GM21825 (cell line): ENCODE measurements around the gene GPATCH2.
"Not testable (repeated sequence)": the region's sequence is repeated elsewhere in the genome, so short reads cannot be mapped to it uniquely, and the experiment has no call there.

ENCODE experiments used
- ATAC-seq: cut with Tn5 transposase; IDR thresholded peaks from one replicate; pipeline ENCODE4 v1.9.1; 2021; ENCODE audit warnings: mild to moderate bottlenecking, moderate library complexity; ENCODE audit not compliant: unreplicated experiment

GPATCH2 gene

DNA sequence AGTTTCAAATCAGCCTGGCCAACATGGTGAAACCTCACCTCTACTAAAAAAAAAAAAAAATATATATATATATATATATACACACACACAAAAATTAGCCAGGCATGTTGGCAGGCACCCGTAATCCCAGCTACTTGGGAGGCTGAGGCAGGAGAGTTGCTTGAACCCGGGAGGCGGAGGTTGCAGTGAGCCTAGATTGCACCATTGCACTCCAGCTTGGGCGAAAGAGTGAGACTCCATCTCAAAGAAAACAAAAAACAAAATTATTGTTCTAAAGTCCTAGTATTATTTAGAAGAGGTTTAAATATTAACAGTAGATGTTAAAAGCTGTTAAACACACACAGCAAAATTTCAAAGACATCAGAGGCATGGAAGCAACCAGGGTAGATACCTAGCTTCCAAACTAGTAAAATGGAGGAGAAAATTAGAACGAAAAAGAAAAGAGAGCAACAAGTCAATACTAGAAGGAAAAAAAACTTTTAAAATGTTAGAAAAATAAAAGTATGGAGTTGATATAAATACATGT is 46.5 kb downstream of the GPATCH2 start:
- ATAC-seq: not testable (repeated sequence)

DNA sequence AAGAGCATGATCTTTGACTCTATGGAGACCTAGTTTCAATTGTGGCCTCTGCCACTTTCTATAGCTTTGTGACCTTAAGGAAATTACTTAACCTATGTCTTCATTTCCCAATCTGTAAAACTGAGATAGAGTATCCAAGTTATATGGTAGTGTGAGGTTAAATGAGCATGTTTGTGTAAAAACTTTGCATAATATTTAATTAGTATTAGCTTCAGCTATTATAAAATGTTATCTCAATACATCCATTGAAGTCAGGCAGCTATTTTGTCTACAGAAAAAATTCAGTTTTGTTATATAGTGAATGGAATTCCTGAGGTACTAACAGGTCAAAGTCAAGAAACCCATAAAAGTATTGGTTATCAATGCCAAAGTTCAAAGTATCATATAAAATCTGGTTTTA is 53.6 kb downstream of the GPATCH2 start:
- no peak for ATAC-seq

DNA sequence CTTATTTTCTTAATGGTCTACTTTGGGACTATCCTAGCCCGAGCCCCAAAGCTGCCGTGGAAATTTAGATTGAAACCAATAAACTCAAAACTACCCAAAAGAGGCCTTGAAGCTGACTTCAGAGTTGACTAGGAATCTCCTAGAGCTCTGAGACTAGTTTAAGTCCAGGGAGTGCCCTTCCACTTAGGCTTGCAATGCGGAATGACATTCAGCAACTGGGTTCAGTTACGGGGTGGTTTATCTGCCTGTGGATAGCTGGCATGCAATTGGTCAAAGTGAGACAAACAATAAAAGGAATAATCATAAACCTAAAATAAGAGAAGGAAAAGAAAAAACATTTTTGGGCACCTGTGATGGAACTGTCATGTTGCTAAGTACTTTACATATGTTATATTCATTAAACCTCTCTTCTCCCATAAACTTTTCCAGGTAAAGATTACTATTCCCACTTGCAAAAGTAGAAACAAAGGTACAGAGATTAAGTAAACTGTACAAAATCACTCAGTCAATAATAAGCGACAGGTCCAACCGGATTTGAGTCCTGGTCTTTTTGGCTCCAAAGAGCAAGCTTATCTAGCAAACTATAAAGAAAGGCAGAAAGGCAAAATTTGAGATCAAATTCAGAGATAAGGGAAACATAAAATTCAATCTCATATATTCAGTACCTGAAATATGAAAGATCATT is 56.5 kb downstream of the GPATCH2 start:
- ATAC-seq: no peak

DNA sequence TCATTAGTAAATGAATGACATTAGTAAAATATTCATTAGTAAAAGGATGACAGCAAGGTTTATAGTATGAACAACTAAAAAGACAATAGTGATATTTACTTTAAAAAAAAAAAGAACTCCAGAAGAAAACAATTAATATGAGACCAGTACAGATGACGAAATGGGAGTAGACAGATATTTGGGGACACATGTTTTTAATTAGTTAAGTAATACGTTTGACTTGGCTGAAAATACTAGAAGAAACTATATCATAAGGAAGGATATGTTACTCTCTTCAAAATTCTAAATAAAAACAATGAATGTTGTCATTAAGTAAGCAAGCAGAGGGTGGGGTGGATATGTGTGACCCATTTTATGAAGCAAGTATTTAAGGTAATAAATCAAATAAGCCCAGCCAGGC is 61.9 kb downstream of the GPATCH2 start:
- no peak for ATAC-seq

DNA sequence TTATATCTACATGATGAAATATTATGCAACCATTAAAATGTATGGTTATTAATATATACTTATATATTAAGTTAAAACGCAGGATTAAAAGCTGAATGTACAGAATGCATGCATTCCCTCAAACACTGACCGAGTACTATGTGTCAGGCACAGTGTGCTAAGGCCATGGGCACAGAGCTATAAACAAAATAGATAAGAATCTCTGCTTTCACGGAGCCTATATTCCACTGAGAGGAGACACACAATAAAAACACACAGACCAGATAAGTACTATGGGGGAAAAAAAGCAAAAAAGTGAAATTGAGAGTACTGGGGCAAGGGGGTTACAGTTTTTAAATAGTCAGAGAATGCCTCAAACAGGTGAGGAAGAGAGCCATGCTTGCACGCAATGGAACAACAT is 62.7 kb downstream of the GPATCH2 start:
- no peak for ATAC-seq

DNA sequence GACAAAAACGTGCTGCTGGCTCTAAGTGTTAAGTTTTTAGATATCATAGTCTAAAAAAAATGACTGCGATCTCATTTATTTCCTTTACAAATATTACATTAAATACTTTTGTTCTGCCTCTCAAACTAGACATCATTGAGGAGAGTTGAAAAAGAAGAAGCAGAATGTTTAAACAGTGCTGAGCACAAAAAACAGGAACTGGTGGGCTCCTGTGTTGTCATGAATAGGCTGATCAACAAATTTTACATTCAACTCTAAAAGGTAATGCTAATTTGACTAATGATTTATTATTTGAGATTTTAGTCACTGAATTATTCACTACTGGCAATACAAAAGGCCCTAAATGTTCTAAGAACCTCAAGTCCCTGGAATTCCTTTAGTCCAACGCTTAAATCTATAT is 66.1 kb downstream of the GPATCH2 start:
- ATAC-seq: no peak

DNA sequence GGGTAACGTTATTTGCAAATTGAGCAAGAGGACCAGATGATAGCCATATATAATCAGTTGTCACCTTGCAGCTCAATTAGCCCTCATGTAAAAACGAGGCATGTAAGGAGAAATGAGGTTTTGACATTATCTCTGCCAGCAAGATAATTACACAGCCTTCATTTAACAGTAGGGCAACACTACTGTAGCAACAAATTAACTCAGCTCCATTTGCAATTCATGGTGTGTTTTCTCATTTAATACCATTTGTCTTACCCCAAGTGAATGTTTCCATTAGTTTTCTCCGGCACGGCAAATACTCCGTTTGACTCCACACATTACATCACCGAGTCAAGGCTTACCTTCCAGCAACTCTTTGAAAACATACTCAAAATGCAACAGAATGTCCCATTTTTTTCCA is 66.7 kb downstream of the GPATCH2 start:
- no peak for ATAC-seq

DNA sequence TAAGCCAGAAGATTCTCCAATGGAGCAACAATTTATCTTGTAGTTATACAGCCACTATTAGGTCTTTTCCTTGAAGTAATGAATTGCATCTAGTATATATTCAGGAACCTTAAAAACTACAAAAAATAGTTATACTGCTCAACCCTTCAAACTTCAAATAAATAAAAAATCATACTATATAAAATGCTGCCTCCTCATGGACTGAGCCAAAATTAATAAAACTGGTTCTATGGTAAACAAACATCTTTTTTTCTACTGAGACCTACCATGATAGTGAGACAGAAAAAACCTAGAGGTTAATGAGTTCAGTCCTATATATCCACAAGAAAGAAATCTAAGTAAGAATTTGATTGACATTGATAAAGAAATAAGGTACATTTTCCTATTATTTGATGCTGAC is 67.7 kb downstream of the GPATCH2 start:
- no peak for ATAC-seq

DNA sequence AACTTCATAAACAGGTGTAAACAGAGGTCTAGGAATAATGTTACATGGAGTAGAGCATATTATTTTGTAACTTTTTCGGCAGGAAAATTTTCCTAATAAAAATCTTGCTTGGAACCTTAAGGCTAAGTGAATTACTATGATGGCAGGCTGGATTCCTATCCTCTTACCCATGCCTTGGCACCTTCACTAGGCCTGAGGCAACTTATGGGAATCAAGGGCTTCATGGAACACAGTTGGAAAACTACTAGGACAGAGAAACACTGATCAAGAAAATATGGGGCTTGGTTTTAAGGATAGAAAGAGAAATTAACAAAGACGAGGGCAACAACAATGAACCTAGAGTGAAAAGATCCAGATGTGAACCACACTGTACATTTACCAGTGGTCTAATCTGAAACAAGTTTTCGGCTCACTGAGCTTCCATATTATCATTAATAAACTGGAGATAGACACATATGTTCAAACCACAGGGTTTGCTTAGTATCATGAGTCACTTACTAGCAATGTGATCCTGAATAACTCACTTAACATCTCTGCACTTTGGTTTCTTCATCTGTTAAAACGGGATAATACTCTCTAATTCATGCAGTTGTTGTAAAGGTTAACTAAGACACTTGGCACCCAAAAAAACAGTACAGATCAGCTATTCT is 68.5 kb downstream of the GPATCH2 start:
- no peak for ATAC-seq

DNA sequence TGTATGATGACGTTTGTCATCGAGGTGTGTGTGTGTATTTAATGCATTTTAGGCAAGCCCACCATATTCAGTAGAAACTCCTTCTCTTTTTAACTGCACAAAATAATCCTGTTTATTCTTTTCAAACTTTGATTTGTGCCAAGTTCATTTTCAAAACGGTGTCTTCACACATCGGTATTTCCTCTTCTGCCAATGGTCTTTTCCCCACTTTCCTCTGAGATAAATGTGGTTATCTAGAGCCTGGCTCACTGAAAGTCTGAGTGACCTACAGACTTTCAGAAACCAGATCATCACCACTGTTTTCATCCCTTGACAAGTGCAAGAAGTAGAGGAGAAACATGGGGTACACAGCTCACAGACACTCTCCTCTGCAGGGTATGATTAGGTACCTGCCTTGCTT is 69.4 kb downstream of the GPATCH2 start:
- ATAC-seq: no peak

DNA sequence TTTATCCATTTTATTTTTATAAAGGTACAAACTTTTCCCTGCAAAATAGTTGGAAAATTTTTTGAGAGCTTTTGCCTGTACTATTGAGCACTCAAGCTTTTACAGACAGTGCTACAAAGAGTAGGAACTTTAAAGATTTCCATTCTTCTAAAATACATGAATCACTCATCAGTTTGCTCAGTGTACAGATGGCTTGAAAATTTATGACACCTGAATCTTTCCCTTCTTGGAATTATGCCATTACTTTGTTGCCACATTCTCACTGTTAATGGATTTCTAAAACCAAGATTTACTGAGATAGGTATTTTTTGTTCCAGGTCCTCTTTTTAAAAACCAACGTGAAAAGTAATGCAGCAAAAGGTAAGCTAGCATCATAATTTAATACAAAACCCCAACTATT is 76.0 kb downstream of the GPATCH2 start:
- ATAC-seq: no peak

DNA sequence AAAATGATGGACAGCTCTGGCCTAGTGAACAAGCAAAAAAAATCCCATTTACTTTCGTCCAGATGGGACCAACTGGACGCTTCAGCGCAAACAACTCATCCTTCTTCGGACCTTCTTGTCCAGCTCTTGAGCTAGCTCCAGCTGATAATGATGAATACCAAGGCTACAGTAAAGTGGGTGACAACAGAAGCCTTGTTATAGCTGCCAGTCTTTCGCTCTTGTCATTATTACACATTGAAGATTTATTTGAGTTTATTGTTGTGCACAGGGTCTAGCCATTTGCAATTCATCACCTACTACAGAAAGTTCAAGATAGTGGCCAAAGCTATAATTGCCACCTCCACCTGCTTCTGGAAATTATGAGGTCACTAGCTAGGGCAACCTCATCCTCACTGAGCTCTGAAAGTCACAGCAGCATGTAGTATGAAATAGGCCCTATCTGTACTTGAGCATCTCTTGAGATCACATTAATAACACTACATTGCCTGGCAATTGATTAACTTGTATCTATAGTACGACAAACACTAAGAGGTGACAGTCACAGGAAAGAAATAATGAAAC is 76.9 kb downstream of the GPATCH2 start:
- ATAC-seq: no peak

DNA sequence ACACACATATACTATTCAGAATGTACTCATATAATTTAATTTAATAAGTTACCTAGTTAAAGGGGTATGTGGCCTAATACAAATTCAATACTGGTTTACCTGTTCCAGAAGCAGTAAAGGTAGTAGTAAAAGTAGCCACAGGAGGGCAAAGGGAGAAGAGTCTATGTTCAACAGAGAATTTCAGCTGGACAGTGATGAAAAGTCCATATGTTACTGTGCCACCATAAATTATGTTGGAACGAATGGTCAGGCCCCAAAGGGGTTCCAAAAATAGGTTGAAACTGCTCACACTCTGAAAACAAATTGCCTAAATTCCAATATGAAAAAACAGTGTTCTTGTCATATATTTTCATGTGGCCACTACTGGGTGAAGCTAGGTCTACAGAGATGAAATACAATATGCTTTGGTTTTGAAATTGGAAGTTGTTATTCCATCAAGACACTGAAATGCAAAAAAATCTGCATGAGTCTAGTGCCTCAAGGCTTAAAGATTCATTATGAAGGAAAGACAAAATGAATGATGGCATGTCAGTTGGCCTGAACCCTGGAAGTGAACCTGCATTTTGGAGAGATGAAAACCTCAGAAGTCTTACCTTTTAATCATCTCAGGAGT is 78.4 kb downstream of the GPATCH2 start:
- ATAC-seq: no peak

DNA sequence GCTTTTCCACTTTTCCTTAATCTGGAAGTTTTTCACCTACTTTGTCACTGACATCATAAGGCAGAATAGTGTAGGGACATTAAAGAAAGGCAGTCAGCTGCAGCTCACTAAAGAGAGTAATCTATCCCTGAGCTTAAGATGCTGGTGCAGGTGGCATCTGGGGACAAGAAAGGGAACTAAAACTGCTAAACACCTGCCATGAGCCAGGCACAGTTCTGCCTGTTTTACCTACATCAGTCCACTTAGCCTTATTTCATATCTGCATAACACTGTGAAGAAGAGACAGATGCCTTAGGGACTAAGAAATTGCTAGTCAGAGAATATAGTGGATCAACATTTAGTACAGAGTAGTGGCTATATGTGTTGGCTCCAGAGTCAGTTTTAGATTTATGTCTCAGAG is 88.1 kb downstream of the GPATCH2 start:
- peak; percentile 91 for ATAC-seq

DNA sequence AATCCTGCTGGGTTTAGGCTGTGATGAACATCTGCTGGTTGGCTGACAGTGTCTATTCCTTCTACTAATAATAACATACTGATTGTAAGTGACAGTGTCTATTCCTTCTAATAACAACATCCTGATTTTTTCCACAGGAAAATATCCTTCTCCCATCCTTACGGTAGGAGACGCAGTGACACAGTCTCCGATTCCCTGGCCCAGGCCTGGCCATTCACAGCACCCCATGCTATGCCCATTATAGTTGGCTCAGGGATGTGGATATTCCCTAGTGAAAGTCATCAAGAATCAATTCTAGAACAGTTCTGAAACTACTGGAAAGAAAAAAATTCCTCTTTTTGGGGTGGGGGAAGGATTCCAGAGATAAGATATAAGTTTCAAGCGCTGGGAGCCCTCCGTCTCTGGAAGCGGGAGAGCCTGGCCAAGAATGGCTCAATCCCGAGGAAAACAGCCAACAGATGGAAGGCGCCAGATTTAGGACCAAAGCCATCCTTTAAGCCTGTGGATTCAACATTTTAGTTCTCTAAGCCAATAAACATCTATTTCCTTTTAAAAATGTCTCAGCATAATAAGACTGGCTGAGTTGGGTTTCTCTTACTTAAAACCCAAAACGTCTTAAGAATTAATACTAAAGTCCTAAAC is 88.6 kb downstream of the GPATCH2 start:
- no peak for ATAC-seq

DNA sequence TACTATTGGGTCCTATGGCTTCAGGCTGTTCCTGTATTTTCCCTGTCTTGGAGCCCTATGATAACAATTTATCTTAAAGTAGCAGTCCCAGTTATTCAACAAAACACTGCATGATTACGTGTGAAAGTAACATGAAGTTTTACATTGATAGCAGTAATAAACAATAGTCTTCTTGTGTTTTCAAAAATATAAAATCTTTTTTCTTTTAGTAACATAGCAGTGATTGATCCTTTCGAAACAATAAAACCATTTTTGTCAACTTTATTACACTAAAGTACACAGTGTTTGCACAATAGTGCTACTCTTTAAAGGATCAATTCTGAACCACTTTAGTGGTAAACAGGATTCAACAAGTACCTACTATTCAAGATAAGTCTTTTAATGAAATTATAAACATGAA is 90.6 kb downstream of the GPATCH2 start:
- ATAC-seq: no peak

DNA sequence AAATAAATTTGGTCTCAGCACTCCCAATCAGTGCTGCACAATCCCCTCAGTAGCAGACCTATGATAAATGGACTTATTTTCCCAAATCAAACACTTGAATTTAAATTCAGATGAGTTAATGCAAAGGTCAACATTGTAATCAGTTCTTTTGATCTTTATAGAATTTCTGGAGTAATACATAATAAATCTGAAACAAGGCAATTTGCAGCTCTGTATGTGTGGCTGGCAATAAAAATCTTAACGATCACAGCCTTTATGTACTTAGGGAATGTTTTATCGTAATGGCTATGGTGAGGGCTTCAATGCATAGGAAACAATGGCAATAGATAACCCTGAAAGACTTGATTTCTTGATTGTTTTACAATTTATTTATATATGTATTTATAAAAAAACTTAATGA is 91.4 kb downstream of the GPATCH2 start:
- no peak for ATAC-seq

DNA sequence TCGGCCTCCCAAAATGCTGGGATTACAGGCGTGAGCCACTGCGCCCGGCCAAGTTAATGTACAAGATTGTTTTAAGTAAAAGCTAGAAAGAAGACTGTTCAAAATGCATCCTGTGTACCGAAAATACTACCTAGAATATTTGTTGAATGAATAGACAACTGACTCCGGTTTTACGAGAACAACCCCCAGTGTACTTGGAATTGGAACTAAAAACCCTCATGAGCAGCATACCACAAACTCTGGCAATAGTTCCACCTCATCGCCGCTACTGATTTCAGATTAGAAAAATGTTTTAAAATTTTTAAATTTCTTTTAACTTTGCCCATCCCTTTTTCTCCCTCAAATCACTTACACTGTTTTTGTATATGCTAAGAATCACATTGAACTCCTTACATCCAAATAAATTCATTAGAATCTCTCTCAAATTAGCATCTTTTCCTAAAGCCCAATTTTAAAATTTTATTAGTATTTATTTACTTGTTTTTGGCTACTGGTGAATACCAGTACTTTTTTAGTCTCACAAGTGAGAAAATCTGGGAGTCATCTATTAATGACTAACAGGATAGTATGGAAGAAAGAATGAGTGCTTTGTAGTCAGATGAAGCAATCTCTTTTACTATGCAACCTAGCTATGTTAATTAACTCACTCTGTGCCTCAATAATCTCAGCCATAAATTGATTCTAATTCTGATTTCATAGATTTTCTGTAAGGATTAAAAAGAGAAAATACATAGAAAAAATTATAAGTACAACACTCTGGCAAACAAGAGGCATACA is 95.1 kb downstream of the GPATCH2 start:
- no peak for ATAC-seq

DNA sequence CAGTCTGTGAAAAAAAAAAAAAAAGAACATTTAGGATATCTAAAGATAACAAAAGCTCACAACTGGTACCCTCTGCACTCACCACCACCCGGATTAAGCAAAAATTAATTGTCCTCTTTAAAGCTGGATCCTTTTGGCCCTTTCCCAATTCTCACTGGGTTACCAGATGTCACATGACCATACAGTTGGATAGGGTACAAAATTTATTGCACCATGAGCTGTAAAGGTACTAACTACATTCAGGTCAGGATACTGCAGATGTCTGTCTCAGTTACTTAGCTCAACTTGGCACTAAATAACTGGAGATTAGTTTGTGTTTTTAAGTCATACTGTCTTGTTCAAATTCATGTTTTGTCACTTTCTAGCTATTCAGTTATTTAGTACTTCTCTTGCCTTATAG is 96.3 kb downstream of the GPATCH2 start:
- no peak for ATAC-seq

DNA sequence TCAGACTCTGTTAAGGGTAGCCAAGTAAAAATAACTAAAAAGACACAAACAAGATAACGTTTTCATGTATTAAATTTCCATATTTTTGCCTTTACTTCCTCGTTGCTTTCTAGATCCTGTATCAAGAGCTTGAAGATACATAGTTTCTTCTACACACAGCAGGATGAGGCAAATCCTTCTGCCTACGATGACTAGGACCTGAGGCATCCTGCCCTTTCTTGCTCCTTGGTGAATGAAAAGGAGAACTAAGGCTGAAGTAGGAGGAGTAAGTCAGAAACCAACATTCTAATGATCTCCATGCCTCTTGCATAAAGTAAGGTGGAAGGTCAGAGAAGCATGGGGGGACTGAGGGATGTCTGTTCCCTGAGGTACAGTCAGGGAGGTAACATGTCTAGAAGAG is 102.6 kb downstream of the GPATCH2 start:
- no peak for ATAC-seq

DNA sequence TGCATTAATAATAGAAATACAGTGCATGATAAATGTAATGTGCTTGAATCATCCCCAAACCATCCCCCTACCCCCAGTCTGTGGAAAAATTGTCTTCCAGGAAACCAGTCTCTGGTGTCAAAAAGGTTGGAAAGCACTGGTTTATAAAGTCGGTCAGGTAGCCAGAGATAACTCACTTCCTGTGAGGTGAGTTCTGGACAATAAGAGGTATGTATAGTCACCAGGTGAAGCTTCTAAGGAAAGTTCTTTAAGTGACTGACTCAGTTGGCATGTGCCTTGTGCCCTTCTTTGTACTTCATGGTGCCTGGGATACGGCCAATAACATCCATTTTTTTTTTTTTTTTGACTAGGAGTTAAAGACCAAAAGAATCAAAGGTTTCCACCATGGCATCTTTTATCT is 103.7 kb downstream of the GPATCH2 start:
- ATAC-seq: no peak
